GM23338 (cell line): Measurements from ENCODE around the gene BTBD9.

Experiments used
- CREB1 ChIP-seq: fragments of 250-450 bp; sonication (Bioruptor Pico); IDR thresholded peaks from 2 replicates; pipeline ENCODE4 v1.5.0; 2020; ENCODE audit warnings: low read depth, mild to moderate bottlenecking, moderate library complexity
- EZH2 ChIP-seq: fragments of 200-600 bp; sonication (generic); IDR thresholded peaks from one replicate; pipeline ENCODE4 v1.8.0; 2017; ENCODE audit warnings: antibody characterized with exemption, mild to moderate bottlenecking, low read depth; ENCODE audit not compliant: unreplicated experiment
- EZH2phosphoT487 ChIP-seq: fragments of 200-600 bp; sonication (generic); IDR thresholded peaks from one replicate; pipeline ENCODE4 v1.8.1; 2018; ENCODE audit warnings: antibody characterized with exemption; ENCODE audit not compliant: unreplicated experiment
- NANOG ChIP-seq: IDR thresholded peaks from 2 replicates; pipeline ENCODE4 v1.6.1; 2016; ENCODE audit warnings: antibody characterized with exemption, borderline replicate concordance
- POLR2AphosphoS5 ChIP-seq: IDR thresholded peaks from 2 replicates; pipeline ENCODE4 v1.6.1; 2016; ENCODE audit warnings: antibody characterized with exemption, low read depth
- ZNF114 ChIP-seq: fragments of 250-450 bp; sonication (Bioruptor Pico); IDR thresholded peaks from 2 replicates; pipeline ENCODE4 v1.5.0; 2020; ENCODE audit warnings: mild to moderate bottlenecking, moderate library complexity
- ZNF331 ChIP-seq: fragments of 250-450 bp; sonication (Bioruptor Pico); IDR thresholded peaks from 2 replicates; pipeline ENCODE4 v1.5.0; 2020; ENCODE audit warnings: low read depth, mild to moderate bottlenecking, moderate library complexity
- TF ChIP-seq, protein P1 (sequence below), 2 experiments: fragments of 200-600 bp in 1 of 2; sonication (generic) in 1 of 2; conservative IDR thresholded peaks; 2 replicates each; pipeline versions ENCODE4 v1.5.1 to v1.6.1; 2016 to 2017; ENCODE audit warnings: antibody characterized with exemption in 2 of 2, low read depth in 2 of 2, mild to moderate bottlenecking in 2 of 2, moderate library complexity in 1 of 2
- TF ChIP-seq, protein P2 (sequence below): fragments of 250-450 bp; sonication (Bioruptor Pico); IDR thresholded peaks from 2 replicates; pipeline ENCODE4 v1.5.0; 2020; ENCODE audit warnings: mild to moderate bottlenecking, moderate library complexity
- TF ChIP-seq, protein P3 (sequence below): IDR thresholded peaks from one replicate; pipeline ENCODE4 v1.6.1; 2018; ENCODE audit warnings: antibody characterized with exemption; ENCODE audit not compliant: unreplicated experiment

DNA sequence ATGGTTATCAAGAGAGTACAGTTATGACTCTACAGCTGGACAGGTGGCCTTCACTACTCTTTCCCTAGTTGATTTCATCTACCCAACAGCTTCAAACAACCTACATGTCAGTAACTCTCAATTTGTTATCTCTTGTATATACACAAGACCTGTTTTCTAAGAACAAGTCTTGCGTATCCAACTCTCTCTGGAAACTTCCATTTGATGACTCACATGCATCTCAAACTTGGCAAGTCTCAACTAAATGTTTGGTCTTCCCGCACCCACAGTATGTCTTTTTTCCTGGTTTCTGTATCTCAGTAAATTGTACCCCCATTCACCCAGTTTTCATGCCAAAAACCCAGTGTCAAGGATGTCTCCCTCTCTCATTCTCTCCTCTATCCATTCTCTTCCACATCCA is 97.7 kb downstream of the BTBD9 start:
- TF ChIP-seq EZH2phosphoT487 = no peak
- TF ChIP-seq CREB1 (CRISPR knock-in tag) = no peak
- TF ChIP-seq, protein P1, sequence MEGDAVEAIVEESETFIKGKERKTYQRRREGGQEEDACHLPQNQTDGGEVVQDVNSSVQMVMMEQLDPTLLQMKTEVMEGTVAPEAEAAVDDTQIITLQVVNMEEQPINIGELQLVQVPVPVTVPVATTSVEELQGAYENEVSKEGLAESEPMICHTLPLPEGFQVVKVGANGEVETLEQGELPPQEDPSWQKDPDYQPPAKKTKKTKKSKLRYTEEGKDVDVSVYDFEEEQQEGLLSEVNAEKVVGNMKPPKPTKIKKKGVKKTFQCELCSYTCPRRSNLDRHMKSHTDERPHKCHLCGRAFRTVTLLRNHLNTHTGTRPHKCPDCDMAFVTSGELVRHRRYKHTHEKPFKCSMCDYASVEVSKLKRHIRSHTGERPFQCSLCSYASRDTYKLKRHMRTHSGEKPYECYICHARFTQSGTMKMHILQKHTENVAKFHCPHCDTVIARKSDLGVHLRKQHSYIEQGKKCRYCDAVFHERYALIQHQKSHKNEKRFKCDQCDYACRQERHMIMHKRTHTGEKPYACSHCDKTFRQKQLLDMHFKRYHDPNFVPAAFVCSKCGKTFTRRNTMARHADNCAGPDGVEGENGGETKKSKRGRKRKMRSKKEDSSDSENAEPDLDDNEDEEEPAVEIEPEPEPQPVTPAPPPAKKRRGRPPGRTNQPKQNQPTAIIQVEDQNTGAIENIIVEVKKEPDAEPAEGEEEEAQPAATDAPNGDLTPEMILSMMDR (conservative IDR thresholded peaks at IDR 0.05; ENCODE audit: low read depth in 2 of 2) = no peak
- TF ChIP-seq POLR2AphosphoS5 = no peak
- no peak for TF ChIP-seq ZNF114 (CRISPR knock-in tag)
- TF ChIP-seq EZH2 = no peak
- TF ChIP-seq, protein P2, sequence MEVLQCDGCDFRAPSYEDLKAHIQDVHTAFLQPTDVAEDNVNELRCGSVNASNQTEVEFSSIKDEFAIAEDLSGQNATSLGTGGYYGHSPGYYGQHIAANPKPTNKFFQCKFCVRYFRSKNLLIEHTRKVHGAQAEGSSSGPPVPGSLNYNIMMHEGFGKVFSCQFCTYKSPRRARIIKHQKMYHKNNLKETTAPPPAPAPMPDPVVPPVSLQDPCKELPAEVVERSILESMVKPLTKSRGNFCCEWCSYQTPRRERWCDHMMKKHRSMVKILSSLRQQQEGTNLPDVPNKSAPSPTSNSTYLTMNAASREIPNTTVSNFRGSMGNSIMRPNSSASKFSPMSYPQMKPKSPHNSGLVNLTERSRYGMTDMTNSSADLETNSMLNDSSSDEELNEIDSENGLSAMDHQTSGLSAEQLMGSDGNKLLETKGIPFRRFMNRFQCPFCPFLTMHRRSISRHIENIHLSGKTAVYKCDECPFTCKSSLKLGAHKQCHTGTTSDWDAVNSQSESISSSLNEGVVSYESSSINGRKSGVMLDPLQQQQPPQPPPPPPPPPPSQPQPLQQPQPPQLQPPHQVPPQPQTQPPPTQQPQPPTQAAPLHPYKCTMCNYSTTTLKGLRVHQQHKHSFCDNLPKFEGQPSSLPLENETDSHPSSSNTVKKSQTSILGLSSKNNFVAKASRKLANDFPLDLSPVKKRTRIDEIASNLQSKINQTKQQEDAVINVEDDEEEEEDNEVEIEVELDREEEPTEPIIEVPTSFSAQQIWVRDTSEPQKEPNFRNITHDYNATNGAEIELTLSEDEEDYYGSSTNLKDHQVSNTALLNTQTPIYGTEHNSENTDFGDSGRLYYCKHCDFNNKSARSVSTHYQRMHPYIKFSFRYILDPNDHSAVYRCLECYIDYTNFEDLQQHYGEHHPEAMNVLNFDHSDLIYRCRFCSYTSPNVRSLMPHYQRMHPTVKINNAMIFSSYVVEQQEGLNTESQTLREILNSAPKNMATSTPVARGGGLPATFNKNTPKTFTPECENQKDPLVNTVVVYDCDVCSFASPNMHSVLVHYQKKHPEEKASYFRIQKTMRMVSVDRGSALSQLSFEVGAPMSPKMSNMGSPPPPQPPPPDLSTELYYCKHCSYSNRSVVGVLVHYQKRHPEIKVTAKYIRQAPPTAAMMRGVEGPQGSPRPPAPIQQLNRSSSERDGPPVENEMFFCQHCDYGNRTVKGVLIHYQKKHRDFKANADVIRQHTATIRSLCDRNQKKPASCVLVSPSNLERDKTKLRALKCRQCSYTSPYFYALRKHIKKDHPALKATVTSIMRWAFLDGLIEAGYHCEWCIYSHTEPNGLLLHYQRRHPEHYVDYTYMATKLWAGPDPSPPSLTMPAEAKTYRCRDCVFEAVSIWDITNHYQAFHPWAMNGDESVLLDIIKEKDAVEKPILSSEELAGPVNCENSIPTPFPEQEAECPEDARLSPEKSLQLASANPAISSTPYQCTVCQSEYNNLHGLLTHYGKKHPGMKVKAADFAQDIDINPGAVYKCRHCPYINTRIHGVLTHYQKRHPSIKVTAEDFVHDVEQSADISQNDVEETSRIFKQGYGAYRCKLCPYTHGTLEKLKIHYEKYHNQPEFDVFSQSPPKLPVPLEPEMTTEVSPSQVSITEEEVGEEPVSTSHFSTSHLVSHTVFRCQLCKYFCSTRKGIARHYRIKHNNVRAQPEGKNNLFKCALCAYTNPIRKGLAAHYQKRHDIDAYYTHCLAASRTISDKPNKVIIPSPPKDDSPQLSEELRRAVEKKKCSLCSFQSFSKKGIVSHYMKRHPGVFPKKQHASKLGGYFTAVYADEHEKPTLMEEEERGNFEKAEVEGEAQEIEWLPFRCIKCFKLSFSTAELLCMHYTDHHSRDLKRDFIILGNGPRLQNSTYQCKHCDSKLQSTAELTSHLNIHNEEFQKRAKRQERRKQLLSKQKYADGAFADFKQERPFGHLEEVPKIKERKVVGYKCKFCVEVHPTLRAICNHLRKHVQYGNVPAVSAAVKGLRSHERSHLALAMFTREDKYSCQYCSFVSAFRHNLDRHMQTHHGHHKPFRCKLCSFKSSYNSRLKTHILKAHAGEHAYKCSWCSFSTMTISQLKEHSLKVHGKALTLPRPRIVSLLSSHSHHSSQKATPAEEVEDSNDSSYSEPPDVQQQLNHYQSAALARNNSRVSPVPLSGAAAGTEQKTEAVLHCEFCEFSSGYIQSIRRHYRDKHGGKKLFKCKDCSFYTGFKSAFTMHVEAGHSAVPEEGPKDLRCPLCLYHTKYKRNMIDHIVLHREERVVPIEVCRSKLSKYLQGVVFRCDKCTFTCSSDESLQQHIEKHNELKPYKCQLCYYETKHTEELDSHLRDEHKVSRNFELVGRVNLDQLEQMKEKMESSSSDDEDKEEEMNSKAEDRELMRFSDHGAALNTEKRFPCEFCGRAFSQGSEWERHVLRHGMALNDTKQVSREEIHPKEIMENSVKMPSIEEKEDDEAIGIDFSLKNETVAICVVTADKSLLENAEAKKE (CRISPR knock-in tag) = no peak
- TF ChIP-seq, protein P3, sequence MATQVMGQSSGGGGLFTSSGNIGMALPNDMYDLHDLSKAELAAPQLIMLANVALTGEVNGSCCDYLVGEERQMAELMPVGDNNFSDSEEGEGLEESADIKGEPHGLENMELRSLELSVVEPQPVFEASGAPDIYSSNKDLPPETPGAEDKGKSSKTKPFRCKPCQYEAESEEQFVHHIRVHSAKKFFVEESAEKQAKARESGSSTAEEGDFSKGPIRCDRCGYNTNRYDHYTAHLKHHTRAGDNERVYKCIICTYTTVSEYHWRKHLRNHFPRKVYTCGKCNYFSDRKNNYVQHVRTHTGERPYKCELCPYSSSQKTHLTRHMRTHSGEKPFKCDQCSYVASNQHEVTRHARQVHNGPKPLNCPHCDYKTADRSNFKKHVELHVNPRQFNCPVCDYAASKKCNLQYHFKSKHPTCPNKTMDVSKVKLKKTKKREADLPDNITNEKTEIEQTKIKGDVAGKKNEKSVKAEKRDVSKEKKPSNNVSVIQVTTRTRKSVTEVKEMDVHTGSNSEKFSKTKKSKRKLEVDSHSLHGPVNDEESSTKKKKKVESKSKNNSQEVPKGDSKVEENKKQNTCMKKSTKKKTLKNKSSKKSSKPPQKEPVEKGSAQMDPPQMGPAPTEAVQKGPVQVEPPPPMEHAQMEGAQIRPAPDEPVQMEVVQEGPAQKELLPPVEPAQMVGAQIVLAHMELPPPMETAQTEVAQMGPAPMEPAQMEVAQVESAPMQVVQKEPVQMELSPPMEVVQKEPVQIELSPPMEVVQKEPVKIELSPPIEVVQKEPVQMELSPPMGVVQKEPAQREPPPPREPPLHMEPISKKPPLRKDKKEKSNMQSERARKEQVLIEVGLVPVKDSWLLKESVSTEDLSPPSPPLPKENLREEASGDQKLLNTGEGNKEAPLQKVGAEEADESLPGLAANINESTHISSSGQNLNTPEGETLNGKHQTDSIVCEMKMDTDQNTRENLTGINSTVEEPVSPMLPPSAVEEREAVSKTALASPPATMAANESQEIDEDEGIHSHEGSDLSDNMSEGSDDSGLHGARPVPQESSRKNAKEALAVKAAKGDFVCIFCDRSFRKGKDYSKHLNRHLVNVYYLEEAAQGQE = no peak
- TF ChIP-seq NANOG = no peak
- no peak for TF ChIP-seq ZNF331 (CRISPR knock-in tag)
